H9 (cell line): ENCODE data around the gene CCR1. TPM values are rescaled to one million over a fixed set of nuclear protein-coding genes. Genes with fewer than 3 reads are reported as not detected.

Experiments used
- DNase-seq: peaks from one replicate; pipeline ENCODE4 v3.0.0-alpha.2; 2017
- H2AFZ ChIP-seq: one replicate; pipeline ENCODE4 v1.6.1; 2013; ENCODE audit warnings: mild to moderate bottlenecking, low read length, control low read depth, moderate library complexity
- H2AK5ac ChIP-seq: 2 replicates; pipeline ENCODE4 v1.6.1; 2013; ENCODE audit warnings: low read length, control low read depth, mixed read lengths; ENCODE audit not compliant: insufficient read length
- H2BK120ac ChIP-seq: one replicate; pipeline ENCODE4 v1.6.1; 2013; ENCODE audit warnings: low read depth, mild to moderate bottlenecking, low read length, control low read depth, inconsistent platforms; ENCODE audit not compliant: poor library complexity, severe bottlenecking
- H2BK12ac ChIP-seq: 2 replicates; pipeline ENCODE4 v1.6.1; 2013; ENCODE audit warnings: low read length, control low read depth, mixed read lengths, low read depth; ENCODE audit not compliant: insufficient read length
- H2BK15ac ChIP-seq: 2 replicates; pipeline ENCODE4 v1.6.1; 2013; ENCODE audit warnings: low read depth, low read length, control low read depth
- H2BK20ac ChIP-seq: one replicate; pipeline ENCODE4 v1.6.1; 2013; ENCODE audit warnings: low read depth, mild to moderate bottlenecking, low read length, control low read depth, inconsistent platforms; ENCODE audit not compliant: poor library complexity, severe bottlenecking
- H2BK5ac ChIP-seq: 2 replicates; pipeline ENCODE4 v1.6.1; 2013; ENCODE audit warnings: low read length, control low read depth, mixed read lengths; ENCODE audit not compliant: insufficient read length
- H3K14ac ChIP-seq: 2 replicates; pipeline ENCODE4 v1.6.1; 2013; ENCODE audit warnings: low read length, control low read depth; ENCODE audit not compliant: insufficient read depth
- H3K18ac ChIP-seq: 2 replicates; pipeline ENCODE4 v1.6.1; 2013; ENCODE audit warnings: low read depth, mild to moderate bottlenecking, mixed read lengths, low read length, control low read depth; ENCODE audit not compliant: insufficient read length
- H3K23ac ChIP-seq: 2 replicates; pipeline ENCODE4 v1.6.1; 2013; ENCODE audit warnings: low read length, control low read depth, mixed read lengths, low read depth; ENCODE audit not compliant: insufficient read length
- H3K23me2 ChIP-seq: 2 replicates; pipeline ENCODE4 v1.6.1; 2013; ENCODE audit warnings: low read depth, mild to moderate bottlenecking, mixed read lengths, low read length, control low read depth; ENCODE audit not compliant: insufficient read length, poor library complexity, severe bottlenecking
- H3K27ac ChIP-seq: 2 replicates; pipeline ENCODE4 v1.5.1; 2013; ENCODE audit warnings: low read length, control low read depth, mixed read lengths, low read depth; ENCODE audit not compliant: insufficient read length
- H3K27me3 ChIP-seq: 2 replicates; pipeline ENCODE4 v1.6.1; 2013; ENCODE audit warnings: low read length, control low read depth, inconsistent platforms; ENCODE audit not compliant: insufficient read depth
- H3K4ac ChIP-seq: 2 replicates; pipeline ENCODE4 v1.6.1; 2013; ENCODE audit warnings: low read depth, mild to moderate bottlenecking, control low read depth, inconsistent platforms, low read length, moderate library complexity
- H3K4me1 ChIP-seq: 2 replicates; pipeline ENCODE4 v1.6.1; 2013; ENCODE audit warnings: low read length, control low read depth, inconsistent platforms; ENCODE audit not compliant: insufficient read depth
- H3K4me2 ChIP-seq: 2 replicates; pipeline ENCODE4 v1.6.1; 2013; ENCODE audit warnings: low read length, control low read depth, mixed read lengths; ENCODE audit not compliant: insufficient read length, insufficient read depth
- H3K56ac ChIP-seq: 2 replicates; pipeline ENCODE4 v1.6.1; 2013; ENCODE audit warnings: low read depth, mild to moderate bottlenecking, mixed read lengths, low read length, control low read depth; ENCODE audit not compliant: insufficient read length
- H3K79me1 ChIP-seq: 2 replicates; pipeline ENCODE4 v1.6.1; 2013; ENCODE audit warnings: low read depth, mild to moderate bottlenecking, moderate library complexity, low read length, control low read depth, inconsistent platforms; ENCODE audit not compliant: insufficient read depth, poor library complexity, severe bottlenecking
- H3K79me2 ChIP-seq: 2 replicates; pipeline ENCODE4 v1.6.1; 2013; ENCODE audit warnings: low read length, control low read depth, inconsistent platforms; ENCODE audit not compliant: insufficient read depth
- H3K9ac ChIP-seq: 2 replicates; pipeline ENCODE4 v1.6.1; 2013; ENCODE audit warnings: low read length, control low read depth, mixed read lengths; ENCODE audit not compliant: insufficient read length; ENCODE audit errors: extremely low read depth
- H3K9me3 ChIP-seq: one replicate; pipeline ENCODE4 v1.6.1; 2013; ENCODE audit warnings: low read depth, low read length, inconsistent platforms; ENCODE audit not compliant: control insufficient read depth
- H3T11ph ChIP-seq: one replicate; pipeline ENCODE4 v1.6.1; 2013; ENCODE audit warnings: mild to moderate bottlenecking, low read length, control low read depth, inconsistent platforms
- H4K20me1 ChIP-seq: one replicate; pipeline ENCODE4 v1.6.1; 2013; ENCODE audit not compliant: control insufficient read depth, insufficient read length, insufficient read depth
- H4K5ac ChIP-seq: 2 replicates; pipeline ENCODE4 v1.6.1; 2013; ENCODE audit warnings: low read depth, mild to moderate bottlenecking, mixed read lengths, low read length, control low read depth; ENCODE audit not compliant: insufficient read length
- H4K8ac ChIP-seq: replicated peaks from 2 replicates; pipeline ENCODE4 v1.6.1; 2013; ENCODE audit warnings: low read length, control low read depth, mixed read lengths, low read depth; ENCODE audit not compliant: insufficient read length
- H4K91ac ChIP-seq: 2 replicates; pipeline ENCODE4 v1.6.1; 2013; ENCODE audit warnings: low read depth, mild to moderate bottlenecking, moderate library complexity, mixed read lengths, low read length, control low read depth; ENCODE audit not compliant: insufficient read length
- H3K27ac Mint-ChIP-seq, 3 experiments: 2 replicates in 2 of 3; 3 replicates in 1 of 3; pipeline ENCODE4 v1.8.0; 2020 to 2021; ENCODE audit warnings: mixed read lengths in 3 of 3, mild to moderate bottlenecking in 1 of 3, moderate library complexity in 1 of 3
- H3K27me3 Mint-ChIP-seq: 2 replicates; pipeline ENCODE4 v1.8.0; 2021; ENCODE audit warnings: low read depth, mild to moderate bottlenecking, moderate library complexity, mixed read lengths
- H3K36me3 Mint-ChIP-seq, 3 experiments: 2 replicates in 2 of 3; 3 replicates in 1 of 3; pipeline ENCODE4 v1.8.0; 2020 to 2021; ENCODE audit warnings: low read depth in 3 of 3, mixed read lengths in 3 of 3; ENCODE audit not compliant: insufficient read depth in 1 of 3
- H3K4me1 Mint-ChIP-seq, 2 experiments: 2 replicates each; pipeline ENCODE4 v1.8.0; 2020; ENCODE audit warnings: mixed read lengths in 2 of 2
- H3K4me3 Mint-ChIP-seq, 2 experiments: 2 replicates in 1 of 2; 3 replicates in 1 of 2; pipeline ENCODE4 v1.8.0; 2020 to 2021; ENCODE audit warnings: mild to moderate bottlenecking in 2 of 2, mixed read lengths in 2 of 2, moderate library complexity in 1 of 2
- H3K9me3 Mint-ChIP-seq, 2 experiments: 2 replicates in 1 of 2; 3 replicates in 1 of 2; pipeline ENCODE4 v1.8.0; 2020; ENCODE audit warnings: mild to moderate bottlenecking in 2 of 2, mixed read lengths in 2 of 2, moderate library complexity in 1 of 2
- CTCF ChIP-seq: fragments of 200-600 bp; sonication (generic); conservative IDR thresholded peaks from 3 replicates; pipeline ENCODE4 v1.8.0; 2021; ENCODE audit warnings: antibody characterized with exemption, mild to moderate bottlenecking
- WGBS: extraction: QIAGEN DNeasy Blood & Tissue Kit; methylation state at CpG from one replicate; pipeline ENCODE4 v1.1.7; 2013; ENCODE audit warnings: missing lambda C conversion rate, low lambda C conversion rate, mixed read lengths; ENCODE audit not compliant: insufficient read length; ENCODE audit errors: extremely low coverage; 5-methylcytosine and 5-hydroxymethylcytosine counted together
- total RNA-seq: library from RNA; stranded (reverse); gene quantifications from 2 replicates; pipeline ENCODE4 v1.2.1, GENCODE V29; 2021

Gene CCR1
- total RNA-seq, 1 experiment from 2014 or later, result not detected

DNA sequence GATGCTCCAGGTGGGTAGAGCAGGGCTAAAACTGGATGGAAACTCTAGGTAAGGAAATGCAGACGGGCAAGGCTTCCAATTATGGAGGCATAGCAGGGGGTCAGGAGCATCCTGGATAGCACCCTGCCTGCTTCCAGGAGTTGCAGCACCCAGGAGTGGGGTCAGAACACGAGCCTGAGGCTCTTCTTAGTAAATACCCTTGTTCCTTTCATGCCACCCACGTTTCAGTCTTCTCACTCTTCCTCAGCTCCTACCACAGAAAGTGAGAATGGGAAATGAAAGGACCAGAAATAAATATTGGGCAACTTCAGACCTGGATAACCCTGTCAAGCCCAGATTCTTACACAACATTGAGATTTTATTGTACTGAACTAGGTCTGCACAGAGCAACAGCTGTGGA lies 16.4 kb downstream of the CCR1 start:
- Histone ChIP-seq H3K9ac (no peak overlapping the region), H3K4me1 (no peaks in the 10 kb centered on the region), H2AFZ (no peak overlapping the region), H3T11ph (no peak overlapping the region), H4K5ac (no peak overlapping the region), H2BK5ac (no peak overlapping the region), H2BK12ac (no peak overlapping the region), H3K23me2 (no peaks in the 10 kb centered on the region), H4K91ac (no peak overlapping the region), H3K23ac (no peak overlapping the region), H3K4ac (no peak overlapping the region), H3K27ac (no peak overlapping the region), H3K9me3 (no peaks in the 10 kb centered on the region), H3K4me2 (no peak overlapping the region), H3K14ac (no peak overlapping the region), H4K8ac (no peak overlapping the region), H2BK15ac (no peak overlapping the region), H2BK20ac (no peak overlapping the region), H3K27me3 (no peaks in the 10 kb centered on the region), H3K79me1 (no peaks in the 10 kb centered on the region), H2BK120ac (no peak overlapping the region), H3K79me2 (no peaks in the 10 kb centered on the region), H3K18ac (no peak overlapping the region), H2AK5ac (no peak overlapping the region), H4K20me1 (no peaks in the 10 kb centered on the region), H3K56ac (no peak overlapping the region)
- WGBS, result no CpG with 5 or more reads among the region's 3 CpGs
- Mint-ChIP-seq H3K9me3 (peaks cover 17 to 24% of the 10 kb centered on the region in 2 experiments), H3K4me1 (no peaks in the 10 kb centered on the region), H3K36me3 (peaks cover 0 to 17% (median 2%) of the 10 kb centered on the region in 3 experiments; a peak in 4 of 7 replicates), H3K27ac (no peak overlapping the region), H3K4me3 (no peak overlapping the region), H3K27me3 (no peaks in the 10 kb centered on the region)
- no peak for TF ChIP-seq CTCF
- DNase-seq, result no peak
